Astrocyte (in vitro differentiated cells and primary cell): ENCODE measurements around the gene KLRC3. TPM values are rescaled to one million over a fixed set of nuclear protein-coding genes. Genes with fewer than 3 reads are reported as not detected.
A peak's percentile ranks its signal among the peaks of the same experiment; 100 is the strongest.
"Not testable (repeated sequence)": the region's sequence is repeated elsewhere in the genome, so short reads cannot be mapped to it uniquely, and the experiment has no call there.

Experiments
- DNase-seq: peaks from one replicate; pipeline ENCODE4 v3.0.0-alpha.2; 2010; ENCODE audit warnings: low read depth
- FAIRE-seq: peaks from 2 replicates; lab custom pipeline; 2011; peaks lifted over from hg19 to GRCh38; lab: Jason Lieb, UNC
- H2AFZ ChIP-seq: 2 replicates; pipeline ENCODE4 v1.6.0; 2012; ENCODE audit warnings: low read depth, low read length, inconsistent platforms
- H3K27ac ChIP-seq: 2 replicates; pipeline ENCODE4 v1.5.1; 2011; ENCODE audit warnings: low read depth, low read length, inconsistent platforms
- H3K27me3 ChIP-seq: 2 replicates; pipeline ENCODE4 v1.6.0; 2011; ENCODE audit warnings: low read length, inconsistent platforms; ENCODE audit not compliant: insufficient read depth
- H3K36me3 ChIP-seq: 2 replicates; pipeline ENCODE4 v1.5.1; 2011; ENCODE audit warnings: low read length, inconsistent platforms; ENCODE audit not compliant: insufficient read depth
- H3K4me1 ChIP-seq: 2 replicates; pipeline ENCODE4 v1.5.1; 2011; ENCODE audit warnings: low read length, inconsistent platforms; ENCODE audit not compliant: insufficient read depth
- H3K4me2 ChIP-seq: 2 replicates; pipeline ENCODE4 v1.6.0; 2012; ENCODE audit warnings: low read length, inconsistent platforms
- H3K4me3 ChIP-seq: 2 replicates; pipeline ENCODE4 v1.5.1; 2011; ENCODE audit warnings: low read depth, mild to moderate bottlenecking, low read length, inconsistent platforms; ENCODE audit not compliant: insufficient read depth
- H3K79me2 ChIP-seq: 2 replicates; pipeline ENCODE4 v1.6.0; 2012; ENCODE audit warnings: mild to moderate bottlenecking, low read length, inconsistent platforms; ENCODE audit not compliant: insufficient read depth
- H3K9ac ChIP-seq: 2 replicates; pipeline ENCODE4 v1.6.0; 2012; ENCODE audit warnings: mild to moderate bottlenecking, low read length, inconsistent platforms
- H3K9me3 ChIP-seq: 2 replicates; pipeline ENCODE4 v1.5.1; 2012; ENCODE audit warnings: low read depth, mild to moderate bottlenecking, low read length, inconsistent platforms; ENCODE audit not compliant: insufficient read depth
- H4K20me1 ChIP-seq: 2 replicates; pipeline ENCODE4 v1.6.0; 2012; ENCODE audit warnings: low read length, inconsistent platforms; ENCODE audit not compliant: insufficient read depth
- H3K27ac Mint-ChIP-seq: one replicate; pipeline ENCODE4 v1.8.0; 2021; ENCODE audit warnings: mild to moderate bottlenecking, mixed read lengths; ENCODE audit not compliant: unreplicated experiment
- H3K27me3 Mint-ChIP-seq: one replicate; pipeline ENCODE4 v1.8.0; 2021; ENCODE audit warnings: low read depth, mixed read lengths; ENCODE audit not compliant: unreplicated experiment
- H3K36me3 Mint-ChIP-seq: one replicate; pipeline ENCODE4 v1.8.0; 2021; ENCODE audit warnings: low read depth, mixed read lengths; ENCODE audit not compliant: unreplicated experiment
- H3K4me1 Mint-ChIP-seq: one replicate; pipeline ENCODE4 v1.8.0; 2021; ENCODE audit warnings: low read depth, mixed read lengths; ENCODE audit not compliant: unreplicated experiment
- H3K4me3 Mint-ChIP-seq: one replicate; pipeline ENCODE4 v1.8.0; 2021; ENCODE audit warnings: mild to moderate bottlenecking, moderate library complexity, mixed read lengths; ENCODE audit not compliant: unreplicated experiment
- H3K9me3 Mint-ChIP-seq: one replicate; pipeline ENCODE4 v1.8.0; 2021; ENCODE audit warnings: mild to moderate bottlenecking, mixed read lengths; ENCODE audit not compliant: unreplicated experiment
- EZH2 ChIP-seq: IDR thresholded peaks from 2 replicates; pipeline ENCODE4 v1.6.1; 2012; ENCODE audit warnings: mild to moderate bottlenecking, low read length, inconsistent platforms; ENCODE audit not compliant: insufficient read depth
- total RNA-seq: library from RNA; stranded (reverse); gene quantifications from 2 replicates; pipeline ENCODE4 v1.2.1, GENCODE V29; 2021
- TF ChIP-seq, protein P1 (sequence below): IDR thresholded peaks from 2 replicates; pipeline ENCODE4 v1.5.1; 2011; ENCODE audit warnings: low read depth, mild to moderate bottlenecking, inconsistent platforms, low read length, moderate library complexity; ENCODE audit not compliant: insufficient read depth

Gene KLRC3
- total RNA-seq, 1 donor from 2014 or later: 1.2 TPM

DNA sequence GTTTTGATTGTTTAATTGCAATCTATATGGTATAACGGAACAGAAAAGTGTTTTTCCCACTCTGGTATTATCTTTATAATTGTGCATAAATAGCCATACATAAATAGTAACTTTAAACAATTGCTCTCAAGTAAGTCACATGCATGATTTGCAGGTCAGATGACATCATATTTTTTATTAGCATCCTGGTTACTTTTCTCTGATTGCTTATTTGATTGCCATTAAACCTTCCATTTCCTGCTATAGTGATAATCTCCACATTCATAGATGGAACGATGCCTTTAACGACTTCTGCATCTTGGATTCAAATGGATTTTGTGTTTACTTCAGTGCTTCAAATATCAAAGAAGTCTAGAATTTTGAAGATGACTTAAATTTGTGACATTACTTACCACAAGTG lies 27.1 kb downstream of the KLRC3 start:
- peaks cover 5% of the 10 kb centered on the region for H3K4me1 ChIP-seq
- no peaks in the 10 kb centered on the region for H3K27me3 ChIP-seq
- H4K20me1 ChIP-seq: no peaks in the 10 kb centered on the region
- peaks cover 17% of the 10 kb centered on the region for H3K4me1 Mint-ChIP-seq
- H3K9ac ChIP-seq: no peak overlapping the region
- H3K27me3 Mint-ChIP-seq: no peaks in the 10 kb centered on the region
- no peaks in the 10 kb centered on the region for H3K9me3 Mint-ChIP-seq
- H3K27ac Mint-ChIP-seq: no peak overlapping the region
- no peak overlapping the region for H3K4me3 Mint-ChIP-seq
- TF ChIP-seq EZH2: no peak
- TF ChIP-seq, protein P1, sequence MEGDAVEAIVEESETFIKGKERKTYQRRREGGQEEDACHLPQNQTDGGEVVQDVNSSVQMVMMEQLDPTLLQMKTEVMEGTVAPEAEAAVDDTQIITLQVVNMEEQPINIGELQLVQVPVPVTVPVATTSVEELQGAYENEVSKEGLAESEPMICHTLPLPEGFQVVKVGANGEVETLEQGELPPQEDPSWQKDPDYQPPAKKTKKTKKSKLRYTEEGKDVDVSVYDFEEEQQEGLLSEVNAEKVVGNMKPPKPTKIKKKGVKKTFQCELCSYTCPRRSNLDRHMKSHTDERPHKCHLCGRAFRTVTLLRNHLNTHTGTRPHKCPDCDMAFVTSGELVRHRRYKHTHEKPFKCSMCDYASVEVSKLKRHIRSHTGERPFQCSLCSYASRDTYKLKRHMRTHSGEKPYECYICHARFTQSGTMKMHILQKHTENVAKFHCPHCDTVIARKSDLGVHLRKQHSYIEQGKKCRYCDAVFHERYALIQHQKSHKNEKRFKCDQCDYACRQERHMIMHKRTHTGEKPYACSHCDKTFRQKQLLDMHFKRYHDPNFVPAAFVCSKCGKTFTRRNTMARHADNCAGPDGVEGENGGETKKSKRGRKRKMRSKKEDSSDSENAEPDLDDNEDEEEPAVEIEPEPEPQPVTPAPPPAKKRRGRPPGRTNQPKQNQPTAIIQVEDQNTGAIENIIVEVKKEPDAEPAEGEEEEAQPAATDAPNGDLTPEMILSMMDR: no peak
- H3K9me3 ChIP-seq: no peaks in the 10 kb centered on the region
- H3K36me3 ChIP-seq: no peaks in the 10 kb centered on the region
- H3K79me2 ChIP-seq: no peaks in the 10 kb centered on the region
- H2AFZ ChIP-seq: no peak overlapping the region
- H3K4me3 ChIP-seq: no peak overlapping the region
- no peak for DNase-seq
- no peak overlapping the region for H3K27ac ChIP-seq
- no peaks in the 10 kb centered on the region for H3K36me3 Mint-ChIP-seq
- no peak overlapping the region for H3K4me2 ChIP-seq
- no peak for FAIRE-seq

DNA sequence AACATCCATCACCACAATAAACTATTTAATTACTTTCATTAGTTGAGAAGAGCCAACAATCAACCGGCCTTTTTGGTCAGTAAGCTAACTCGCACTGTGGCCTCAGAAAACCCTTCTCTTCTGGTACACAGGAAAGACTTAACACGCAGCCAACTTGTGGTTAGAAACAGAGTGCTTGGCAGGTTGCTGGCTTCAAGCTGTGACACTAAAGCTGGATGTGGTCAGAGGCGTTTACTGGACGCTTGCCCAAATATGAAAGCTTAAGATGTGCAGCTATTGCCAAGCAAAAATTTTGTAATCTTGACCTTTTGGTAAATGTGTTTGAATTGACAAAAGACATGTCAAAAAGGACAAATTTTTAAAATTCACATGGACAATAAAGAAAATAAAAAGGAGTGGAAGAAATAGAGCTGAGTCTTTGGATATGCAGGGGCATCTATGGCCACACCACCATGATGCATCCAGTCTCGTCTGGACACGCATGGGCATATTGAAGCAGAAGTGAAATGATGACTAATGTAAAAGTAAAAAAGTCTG lies 27.9 kb downstream of the KLRC3 start:
- no peaks in the 10 kb centered on the region for H3K27me3 Mint-ChIP-seq
- H3K79me2 ChIP-seq: no peaks in the 10 kb centered on the region
- H3K27ac ChIP-seq: no peak overlapping the region
- H3K4me3 ChIP-seq: no peak overlapping the region
- no peaks in the 10 kb centered on the region for H3K9me3 ChIP-seq
- H3K9ac ChIP-seq: no peak overlapping the region
- peaks cover 17% of the 10 kb centered on the region for H3K4me1 Mint-ChIP-seq
- H4K20me1 ChIP-seq: no peaks in the 10 kb centered on the region
- H3K4me1 ChIP-seq: peaks cover 5% of the 10 kb centered on the region
- H2AFZ ChIP-seq: no peak overlapping the region
- no peaks in the 10 kb centered on the region for H3K9me3 Mint-ChIP-seq
- no peaks in the 10 kb centered on the region for H3K36me3 Mint-ChIP-seq
- peak overlapping the region; percentile 29 for H3K4me2 ChIP-seq
- no peak overlapping the region for H3K4me3 Mint-ChIP-seq
- TF ChIP-seq EZH2: no peak
- TF ChIP-seq, protein P1: no peak
- DNase-seq (peak; percentile 90), FAIRE-seq (no peak)
- H3K27me3 ChIP-seq: no peaks in the 10 kb centered on the region
- H3K27ac Mint-ChIP-seq: no peak overlapping the region
- H3K36me3 ChIP-seq: no peaks in the 10 kb centered on the region

DNA sequence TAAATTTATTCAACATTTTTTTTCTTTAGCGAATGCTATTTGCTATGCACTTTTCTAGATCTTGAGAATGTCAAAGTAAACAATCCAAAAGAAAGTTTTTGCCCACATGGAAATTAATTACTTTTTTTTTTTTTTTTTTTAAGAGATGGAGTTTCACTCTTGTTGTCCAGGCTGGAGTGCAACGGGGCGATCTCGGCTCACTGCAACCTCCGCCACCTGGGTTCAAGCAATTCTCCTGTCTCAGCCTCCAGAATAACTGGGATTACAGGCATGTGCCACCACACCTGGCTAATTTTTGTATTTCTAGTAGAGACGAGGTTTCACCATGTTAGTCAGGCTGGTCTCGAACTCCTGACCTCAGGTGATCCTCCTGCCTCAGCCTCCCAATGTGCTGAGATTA lies 29.4 kb downstream of the KLRC3 start:
- not testable (repeated sequence) for H3K36me3 ChIP-seq

More for the DNA sequence above, 29.4 kb downstream of the KLRC3 start:
- H3K4me2 ChIP-seq, H3K36me3 Mint-ChIP-seq, FAIRE-seq, H3K27me3 Mint-ChIP-seq, H4K20me1 ChIP-seq, H3K9me3 Mint-ChIP-seq, H3K9ac ChIP-seq, H3K27ac ChIP-seq, H3K27ac Mint-ChIP-seq, H3K4me3 ChIP-seq, H3K9me3 ChIP-seq, H3K27me3 ChIP-seq, H3K4me1 ChIP-seq, H3K4me3 Mint-ChIP-seq, H3K79me2 ChIP-seq, H2AFZ ChIP-seq, DNase-seq: not testable (repeated sequence)
- H3K4me1 Mint-ChIP-seq: peaks cover 17% of the 10 kb centered on the region
